Measurements from ENCODE around the gene WDR87. TPM values are rescaled to one million over a fixed set of nuclear protein-coding genes. Genes with fewer than 3 reads are reported as not detected.

Gene WDR87
- total RNA-seq, 1 experiment from 2014 or later: not detected

DNA sequence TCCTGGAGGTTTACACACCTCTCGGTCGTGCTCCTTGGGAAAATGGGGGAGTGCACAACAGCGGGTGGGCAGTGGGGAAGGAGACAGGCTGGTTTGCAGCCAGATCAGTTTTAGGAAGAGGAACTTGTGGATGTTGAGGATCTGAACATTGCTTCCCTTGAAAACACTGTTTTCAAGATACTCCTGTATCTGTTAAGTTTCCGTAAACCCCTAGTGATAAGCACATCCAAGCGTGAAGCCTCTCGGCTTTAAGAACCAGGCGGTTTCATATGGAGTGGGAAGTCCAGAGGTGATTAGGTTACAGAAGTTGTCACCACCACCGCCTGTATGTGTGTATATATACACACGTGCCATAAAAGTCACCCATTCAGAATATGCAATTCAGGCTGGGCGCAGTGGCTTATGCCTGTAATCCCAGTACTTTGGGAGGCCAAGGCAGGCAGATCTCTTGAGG, 48.1 kb upstream of the WDR87 start:
- ATAC-seq: no peak; the same call in 1 of the 2 replicates
- intact Hi-C loops (cut with micrococcal nuclease; ENCODE audit: unreplicated experiment) (no loop called here), in situ Hi-C loops (cut with HindIII; ENCODE audit: low pct_unique_long_range_greater_than_20kb, low sequenced_read_pairs) (no loop called here)
- H3K4me1 ChIP-seq (ENCODE audit: control insufficient read depth, insufficient read depth, low read length): peaks cover 16% of the 10 kb centered on the region
- no peaks in the 10 kb centered on the region for H3K36me3 ChIP-seq (ENCODE audit: control insufficient read depth, insufficient read depth, low read length)
- peaks cover 5% of the 10 kb centered on the region; the same call in 1 of the 2 replicates for H3K9me3 ChIP-seq (ENCODE audit: control insufficient read depth, insufficient read depth, low read depth, low read length)
- CTCF ChIA-PET: interaction anchor here (1.0 kb wide), 1 partner anchor 188 kb away, joined by 6 read pairs; no protein-coding TSS in a partner anchor
- DNase-seq (ENCODE audit: low read depth, low spot score): no peak
- no peak overlapping the region for H3K4me3 ChIP-seq (ENCODE audit: low read depth in 2 of 2, low read length in 2 of 2)
- no TSS peak for BruUV-seq (replicated peaks)
- no peak overlapping the region for H3K27ac ChIP-seq (ENCODE audit: low read length)
- no peak for TF ChIP-seq TCF7L2 (IDR thresholded peaks at IDR 0.05; ENCODE audit: low read depth, low read length)
- TF ChIP-seq SIN3A (IDR thresholded peaks at IDR 0.05; ENCODE audit: borderline replicate concordance, insufficient read depth, low read depth, low read length): no peak
- TF ChIP-seq POLR2AphosphoS5 (IDR thresholded peaks at IDR 0.05; ENCODE audit: low read depth, low read length): no peak
- TF ChIP-seq, protein P1, sequence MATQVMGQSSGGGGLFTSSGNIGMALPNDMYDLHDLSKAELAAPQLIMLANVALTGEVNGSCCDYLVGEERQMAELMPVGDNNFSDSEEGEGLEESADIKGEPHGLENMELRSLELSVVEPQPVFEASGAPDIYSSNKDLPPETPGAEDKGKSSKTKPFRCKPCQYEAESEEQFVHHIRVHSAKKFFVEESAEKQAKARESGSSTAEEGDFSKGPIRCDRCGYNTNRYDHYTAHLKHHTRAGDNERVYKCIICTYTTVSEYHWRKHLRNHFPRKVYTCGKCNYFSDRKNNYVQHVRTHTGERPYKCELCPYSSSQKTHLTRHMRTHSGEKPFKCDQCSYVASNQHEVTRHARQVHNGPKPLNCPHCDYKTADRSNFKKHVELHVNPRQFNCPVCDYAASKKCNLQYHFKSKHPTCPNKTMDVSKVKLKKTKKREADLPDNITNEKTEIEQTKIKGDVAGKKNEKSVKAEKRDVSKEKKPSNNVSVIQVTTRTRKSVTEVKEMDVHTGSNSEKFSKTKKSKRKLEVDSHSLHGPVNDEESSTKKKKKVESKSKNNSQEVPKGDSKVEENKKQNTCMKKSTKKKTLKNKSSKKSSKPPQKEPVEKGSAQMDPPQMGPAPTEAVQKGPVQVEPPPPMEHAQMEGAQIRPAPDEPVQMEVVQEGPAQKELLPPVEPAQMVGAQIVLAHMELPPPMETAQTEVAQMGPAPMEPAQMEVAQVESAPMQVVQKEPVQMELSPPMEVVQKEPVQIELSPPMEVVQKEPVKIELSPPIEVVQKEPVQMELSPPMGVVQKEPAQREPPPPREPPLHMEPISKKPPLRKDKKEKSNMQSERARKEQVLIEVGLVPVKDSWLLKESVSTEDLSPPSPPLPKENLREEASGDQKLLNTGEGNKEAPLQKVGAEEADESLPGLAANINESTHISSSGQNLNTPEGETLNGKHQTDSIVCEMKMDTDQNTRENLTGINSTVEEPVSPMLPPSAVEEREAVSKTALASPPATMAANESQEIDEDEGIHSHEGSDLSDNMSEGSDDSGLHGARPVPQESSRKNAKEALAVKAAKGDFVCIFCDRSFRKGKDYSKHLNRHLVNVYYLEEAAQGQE (IDR thresholded peaks at IDR 0.05; ENCODE audit: insufficient read depth in 1 of 2, low read depth in 2 of 2, low read length in 1 of 2): no peak
- TF ChIP-seq, protein P2, sequence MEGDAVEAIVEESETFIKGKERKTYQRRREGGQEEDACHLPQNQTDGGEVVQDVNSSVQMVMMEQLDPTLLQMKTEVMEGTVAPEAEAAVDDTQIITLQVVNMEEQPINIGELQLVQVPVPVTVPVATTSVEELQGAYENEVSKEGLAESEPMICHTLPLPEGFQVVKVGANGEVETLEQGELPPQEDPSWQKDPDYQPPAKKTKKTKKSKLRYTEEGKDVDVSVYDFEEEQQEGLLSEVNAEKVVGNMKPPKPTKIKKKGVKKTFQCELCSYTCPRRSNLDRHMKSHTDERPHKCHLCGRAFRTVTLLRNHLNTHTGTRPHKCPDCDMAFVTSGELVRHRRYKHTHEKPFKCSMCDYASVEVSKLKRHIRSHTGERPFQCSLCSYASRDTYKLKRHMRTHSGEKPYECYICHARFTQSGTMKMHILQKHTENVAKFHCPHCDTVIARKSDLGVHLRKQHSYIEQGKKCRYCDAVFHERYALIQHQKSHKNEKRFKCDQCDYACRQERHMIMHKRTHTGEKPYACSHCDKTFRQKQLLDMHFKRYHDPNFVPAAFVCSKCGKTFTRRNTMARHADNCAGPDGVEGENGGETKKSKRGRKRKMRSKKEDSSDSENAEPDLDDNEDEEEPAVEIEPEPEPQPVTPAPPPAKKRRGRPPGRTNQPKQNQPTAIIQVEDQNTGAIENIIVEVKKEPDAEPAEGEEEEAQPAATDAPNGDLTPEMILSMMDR (IDR thresholded peaks at IDR 0.05): no peak
- H3K27me3 ChIP-seq (ENCODE audit: control insufficient read depth, insufficient read depth, low read length): no peaks in the 10 kb centered on the region
- POLR2A ChIA-PET: no interaction called here

DNA sequence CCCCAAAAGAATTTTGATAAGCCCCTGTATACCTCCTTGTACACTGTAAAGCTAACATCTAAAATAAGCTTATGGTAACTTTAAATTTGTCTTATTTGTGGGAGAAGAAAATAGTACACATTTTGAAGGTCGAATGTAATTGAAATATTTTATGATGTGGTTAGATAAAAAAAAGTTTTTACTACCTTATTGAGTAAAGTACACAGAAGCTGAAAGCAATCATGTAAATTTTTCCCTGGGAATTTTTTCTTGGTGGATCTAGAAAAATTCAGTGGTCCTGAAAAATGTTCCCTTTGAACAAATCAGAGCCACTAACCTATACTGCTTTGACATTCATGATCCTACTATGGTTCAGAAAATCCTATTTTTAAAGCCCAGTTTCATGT, 47.5 kb upstream of the WDR87 start:
- no peaks in the 10 kb centered on the region for H3K36me3 ChIP-seq (ENCODE audit: control insufficient read depth, insufficient read depth, low read length)
- DNase-seq (ENCODE audit: low read depth, low spot score) (no peak), ATAC-seq (no peak)
- in situ Hi-C loops (cut with HindIII; ENCODE audit: low pct_unique_long_range_greater_than_20kb, low sequenced_read_pairs) (no loop called here), intact Hi-C loops (cut with micrococcal nuclease; ENCODE audit: unreplicated experiment) (no loop called here)
- H3K27me3 ChIP-seq (ENCODE audit: control insufficient read depth, insufficient read depth, low read length): no peaks in the 10 kb centered on the region
- BruUV-seq (replicated peaks): no TSS peak
- TF ChIP-seq SIN3A (IDR thresholded peaks at IDR 0.05; ENCODE audit: borderline replicate concordance, insufficient read depth, low read depth, low read length) (no peak), TCF7L2 (IDR thresholded peaks at IDR 0.05; ENCODE audit: low read depth, low read length) (no peak), POLR2AphosphoS5 (IDR thresholded peaks at IDR 0.05; ENCODE audit: low read depth, low read length) (no peak)
- TF ChIP-seq, protein P1 (IDR thresholded peaks at IDR 0.05; ENCODE audit: insufficient read depth in 1 of 2, low read depth in 2 of 2, low read length in 1 of 2): no peak
- TF ChIP-seq, protein P2 (IDR thresholded peaks at IDR 0.05): no peak
- H3K4me3 ChIP-seq (ENCODE audit: low read depth in 2 of 2, low read length in 2 of 2): no peak overlapping the region
- ChIA-PET CTCF (no interaction called here), POLR2A (no interaction called here)
- H3K27ac ChIP-seq (ENCODE audit: low read length): peak overlapping the region; percentile 35
- peaks cover 16% of the 10 kb centered on the region for H3K4me1 ChIP-seq (ENCODE audit: control insufficient read depth, insufficient read depth, low read length)
- peaks cover 3% of the 10 kb centered on the region; the same call in 1 of the 2 replicates for H3K9me3 ChIP-seq (ENCODE audit: control insufficient read depth, insufficient read depth, low read depth, low read length)
